Stimulated activated CD4-positive, alpha-beta T cell treated with anti-CD3 and anti-CD28 coated beads, Interleukin-15, amount 100 ng/mL, for 24 hours (primary cell): Measurements from ENCODE around the gene ELAVL2.
"Not testable (repeated sequence)": the region's sequence is repeated elsewhere in the genome, so short reads cannot be mapped to it uniquely, and the experiment has no call there.

Experiments
- DNase-seq: peaks from one replicate; pipeline ENCODE4 v3.0.0-alpha.2; 2020

ELAVL2 gene

GRCh38 chr9:23769307-23769935 is 56.6 kb downstream of the ELAVL2 start:
- DNase-seq: no peak

GRCh38 chr9:23768861-23769260 is 57.2 kb downstream of the ELAVL2 start:
- DNase-seq: no peak

- DNase-seq: no peak
Observed at GRCh38 chr9:23766613-23767012, 59.4 kb downstream of the ELAVL2 start.

- no peak for DNase-seq
Observed at GRCh38 chr9:23765561-23765960, 60.5 kb downstream of the ELAVL2 start.

GRCh38 chr9:23764219-23764618 is 61.8 kb downstream of the ELAVL2 start:
- no peak for DNase-seq

- no peak for DNase-seq
Observed at GRCh38 chr9:23754551-23754950, 71.5 kb downstream of the ELAVL2 start.

- no peak for DNase-seq
Observed at GRCh38 chr9:23752859-23753258, 73.2 kb downstream of the ELAVL2 start.

- DNase-seq: no peak
Observed at GRCh38 chr9:23751633-23752032, 74.4 kb downstream of the ELAVL2 start.

- no peak for DNase-seq
Observed at GRCh38 chr9:23750808-23751207, 75.2 kb downstream of the ELAVL2 start.

- no peak for DNase-seq
Observed at GRCh38 chr9:23747088-23748075, 78.7 kb downstream of the ELAVL2 start.

GRCh38 chr9:23746317-23746716 is 79.7 kb downstream of the ELAVL2 start:
- no peak for DNase-seq

- no peak for DNase-seq
Observed at GRCh38 chr9:23743036-23743435, 83.0 kb downstream of the ELAVL2 start.

GRCh38 chr9:23741351-23741750 is 84.7 kb downstream of the ELAVL2 start:
- no peak for DNase-seq

GRCh38 chr9:23740531-23740930 is 85.5 kb downstream of the ELAVL2 start:
- no peak for DNase-seq

GRCh38 chr9:23739753-23740152 is 86.3 kb downstream of the ELAVL2 start:
- no peak for DNase-seq

- DNase-seq: no peak
Observed at GRCh38 chr9:23736293-23736692, 89.7 kb downstream of the ELAVL2 start.

- no peak for DNase-seq
Observed at GRCh38 chr9:23733495-23734078, 92.5 kb downstream of the ELAVL2 start.

GRCh38 chr9:23731353-23731752 is 94.7 kb downstream of the ELAVL2 start:
- no peak for DNase-seq

- DNase-seq: no peak
Observed at GRCh38 chr9:23730364-23730763, 95.7 kb downstream of the ELAVL2 start.

- no peak for DNase-seq
Observed at GRCh38 chr9:23728736-23729135, 97.3 kb downstream of the ELAVL2 start.

- DNase-seq: no peak
Observed at GRCh38 chr9:23725279-23725946, 100.6 kb downstream of the ELAVL2 start.

GRCh38 chr9:23723672-23724071 is 102.4 kb downstream of the ELAVL2 start:
- DNase-seq: no peak

- not testable (repeated sequence) for DNase-seq
Observed at GRCh38 chr9:23723048-23723447, 103.0 kb downstream of the ELAVL2 start.
